SU-DHL-6 (cell line): ENCODE measurements around the gene THAP11.
A peak's percentile ranks its signal among the peaks of the same experiment; 100 is the strongest.

ENCODE experiments used
- H2AFZ ChIP-seq: fragments of 200-600 bp; sonication (generic); 2 replicates; pipeline ENCODE4 v1.6.1; 2014; ENCODE audit warnings: low read depth, mild to moderate bottlenecking, moderate library complexity, mixed read lengths, antibody characterized with exemption, low read length; ENCODE audit not compliant: severe bottlenecking
- H3F3A ChIP-seq: fragments of 200-600 bp; shearing (Covaris generic); 2 replicates; pipeline ENCODE4 v1.6.0; 2016; ENCODE audit warnings: antibody characterized with exemption, mild to moderate bottlenecking; ENCODE audit not compliant: insufficient read depth
- H3K27ac ChIP-seq: fragments of 200-600 bp; sonication (generic); 2 replicates; pipeline ENCODE4 v1.5.1; 2016; ENCODE audit warnings: low read depth, mild to moderate bottlenecking, low read length, moderate library complexity, mixed read lengths
- H3K27me3 ChIP-seq: fragments of 200-600 bp; sonication (generic), shearing (Covaris generic); 2 replicates; pipeline ENCODE4 v1.6.0; 2014; ENCODE audit warnings: mild to moderate bottlenecking, low read length
- H3K36me3 ChIP-seq: fragments of 200-600 bp; sonication (generic); 2 replicates; pipeline ENCODE4 v1.6.1; 2014; ENCODE audit warnings: mild to moderate bottlenecking, low read length, mixed read lengths
- H3K4me2 ChIP-seq: fragments of 300-600, 200-600 bp; shearing (Covaris generic), sonication (generic); 2 replicates; pipeline ENCODE4 v1.6.0; 2014; ENCODE audit warnings: low read length, low read depth, mild to moderate bottlenecking; ENCODE audit not compliant: poor library complexity, severe bottlenecking
- H3K4me3 ChIP-seq: fragments of 200-600 bp; sonication (generic); 2 replicates; pipeline ENCODE4 v1.5.1; 2014; ENCODE audit warnings: antibody characterized with exemption, low read length, mild to moderate bottlenecking, mixed read lengths; ENCODE audit not compliant: insufficient read depth, poor library complexity, severe bottlenecking
- H3K79me2 ChIP-seq: fragments of 200-600 bp; sonication (generic); 2 replicates; pipeline ENCODE4 v1.6.1; 2014; ENCODE audit warnings: mild to moderate bottlenecking, low read length, moderate library complexity; ENCODE audit not compliant: insufficient read depth
- H3K9ac ChIP-seq: fragments of 200-600 bp; sonication (generic); 2 replicates; pipeline ENCODE4 v1.7.0; 2014; ENCODE audit warnings: mild to moderate bottlenecking, low read length
- H3K9me2 ChIP-seq: fragments of 200-600 bp; sonication (generic); replicated peaks from 2 replicates; pipeline ENCODE4 v1.6.1; 2014; ENCODE audit warnings: low read length; ENCODE audit not compliant: insufficient read depth
- H3K9me3 ChIP-seq: fragments of 200-600 bp; sonication (generic); 2 replicates; pipeline ENCODE4 v1.6.1; 2014; ENCODE audit warnings: low read length, mixed read lengths; ENCODE audit not compliant: insufficient read depth
- H4K20me1 ChIP-seq: fragments of 200-600 bp; sonication (generic); 2 replicates; pipeline ENCODE4 v1.6.1; 2014; ENCODE audit warnings: low read depth, mild to moderate bottlenecking, antibody characterized with exemption, low read length, moderate library complexity, mixed read lengths
- EZH2phosphoT487 ChIP-seq: fragments of 200-600 bp; sonication (generic), shearing (Covaris generic); conservative IDR thresholded peaks from 2 replicates; pipeline ENCODE4 v1.6.1; 2018; ENCODE audit warnings: mild to moderate bottlenecking, antibody characterized with exemption, low read length, moderate library complexity, mixed read lengths
- TF ChIP-seq, protein P1 (sequence below): fragments of 200-600 bp; sonication (generic); IDR thresholded peaks from one replicate; pipeline ENCODE4 v1.5.1; 2017; ENCODE audit warnings: antibody characterized with exemption, mild to moderate bottlenecking, low read length, moderate library complexity; ENCODE audit not compliant: insufficient read depth, poor library complexity, severe bottlenecking

THAP11 gene

DNA sequence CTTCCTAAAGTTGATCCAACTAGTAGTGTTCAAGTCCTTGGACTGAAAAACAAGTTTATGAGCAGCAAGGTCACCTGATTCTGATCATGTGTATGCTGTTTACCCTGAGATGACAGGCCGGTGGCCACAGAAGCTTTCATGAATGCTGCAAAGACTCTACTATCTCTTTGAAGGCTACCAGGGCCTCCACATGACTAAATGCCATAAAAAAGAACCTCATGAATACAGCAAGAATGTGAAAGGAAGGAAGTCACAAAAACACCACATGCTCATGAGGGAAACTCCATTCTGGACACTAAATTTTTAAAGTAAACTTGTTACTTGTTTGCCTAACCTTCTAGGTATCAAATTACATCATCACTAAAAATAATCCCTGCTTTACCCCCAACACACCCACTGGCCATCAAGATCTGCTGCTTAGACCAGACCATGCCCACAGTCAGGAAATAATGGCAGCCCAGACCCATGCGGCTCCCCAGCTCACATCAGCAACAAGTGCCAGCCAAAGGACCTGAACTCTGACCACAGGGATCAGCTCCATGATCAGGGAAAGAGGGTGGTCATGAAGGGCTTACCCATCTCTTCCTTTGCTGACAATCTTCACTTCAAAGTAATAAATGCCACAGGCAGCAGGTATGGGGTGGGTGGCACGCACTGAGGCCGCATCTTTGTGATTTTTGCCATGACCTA lies 37.1 kb upstream of the THAP11 start:
- Histone ChIP-seq H3K9me3 (no peaks in the 10 kb centered on the region), H3K9me2 (no peaks in the 10 kb centered on the region), H2AFZ (no peak overlapping the region), H3K27me3 (no peaks in the 10 kb centered on the region), H3K4me2 (peak overlapping the region; percentile 71), H3K9ac (peak overlapping the region; percentile 81), H3K27ac (no peak overlapping the region), H3K79me2 (peaks cover 17% of the 10 kb centered on the region; the same call in 1 of the 2 replicates), H3F3A (no peaks in the 10 kb centered on the region), H3K36me3 (no peaks in the 10 kb centered on the region), H3K4me3 (peak overlapping the region; percentile 82), H4K20me1 (no peaks in the 10 kb centered on the region)
- TF ChIP-seq EZH2phosphoT487: no peak
- TF ChIP-seq, protein P1, sequence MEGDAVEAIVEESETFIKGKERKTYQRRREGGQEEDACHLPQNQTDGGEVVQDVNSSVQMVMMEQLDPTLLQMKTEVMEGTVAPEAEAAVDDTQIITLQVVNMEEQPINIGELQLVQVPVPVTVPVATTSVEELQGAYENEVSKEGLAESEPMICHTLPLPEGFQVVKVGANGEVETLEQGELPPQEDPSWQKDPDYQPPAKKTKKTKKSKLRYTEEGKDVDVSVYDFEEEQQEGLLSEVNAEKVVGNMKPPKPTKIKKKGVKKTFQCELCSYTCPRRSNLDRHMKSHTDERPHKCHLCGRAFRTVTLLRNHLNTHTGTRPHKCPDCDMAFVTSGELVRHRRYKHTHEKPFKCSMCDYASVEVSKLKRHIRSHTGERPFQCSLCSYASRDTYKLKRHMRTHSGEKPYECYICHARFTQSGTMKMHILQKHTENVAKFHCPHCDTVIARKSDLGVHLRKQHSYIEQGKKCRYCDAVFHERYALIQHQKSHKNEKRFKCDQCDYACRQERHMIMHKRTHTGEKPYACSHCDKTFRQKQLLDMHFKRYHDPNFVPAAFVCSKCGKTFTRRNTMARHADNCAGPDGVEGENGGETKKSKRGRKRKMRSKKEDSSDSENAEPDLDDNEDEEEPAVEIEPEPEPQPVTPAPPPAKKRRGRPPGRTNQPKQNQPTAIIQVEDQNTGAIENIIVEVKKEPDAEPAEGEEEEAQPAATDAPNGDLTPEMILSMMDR: no peak

DNA sequence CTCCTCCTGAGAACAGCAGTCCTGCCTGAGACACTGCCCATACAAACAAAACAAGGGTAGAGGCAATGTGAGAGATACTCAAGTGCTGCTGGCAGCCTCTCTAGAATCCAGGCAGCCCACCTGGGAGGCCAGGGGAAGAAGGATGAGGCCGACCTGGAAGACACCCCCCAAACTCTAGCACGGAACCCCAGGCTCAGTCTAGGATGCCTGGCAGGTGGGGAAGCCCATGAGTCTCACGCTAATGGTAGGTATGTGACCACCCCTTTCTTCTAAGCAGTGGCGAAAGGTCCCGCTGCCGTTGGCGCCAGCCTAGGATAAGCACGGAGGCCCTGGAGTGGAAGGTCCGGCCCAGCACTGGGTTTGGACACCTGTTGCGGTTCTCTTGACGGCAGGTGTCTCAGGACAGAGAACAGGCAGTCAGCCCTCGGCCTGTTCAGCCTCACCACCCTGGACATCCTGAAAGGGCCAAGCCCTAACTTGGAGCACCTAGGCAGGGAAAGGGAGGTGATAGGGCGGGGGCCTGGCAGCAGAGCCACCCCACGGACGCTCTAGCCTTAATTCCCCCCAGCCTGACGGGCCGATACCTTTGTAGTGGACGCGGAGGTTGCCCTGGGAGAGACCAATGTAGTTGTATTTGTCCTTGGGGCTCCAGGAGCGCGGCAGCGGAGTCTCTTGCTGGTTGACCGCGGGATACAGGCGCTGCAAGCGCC lies 36.2 kb upstream of the THAP11 start:
- no peaks in the 10 kb centered on the region for H3K36me3 ChIP-seq
- peak overlapping the region; percentile 71 for H3K4me2 ChIP-seq
- H3K79me2 ChIP-seq: peaks cover 14% of the 10 kb centered on the region; the same call in 1 of the 2 replicates
- peak overlapping the region; percentile 81 for H3K9ac ChIP-seq
- no peak overlapping the region for H3K27ac ChIP-seq
- H3K4me3 ChIP-seq: peak overlapping the region; percentile 82
- TF ChIP-seq EZH2phosphoT487: no peak
- TF ChIP-seq, protein P1: no peak
- no peaks in the 10 kb centered on the region for H3K9me2 ChIP-seq
- no peaks in the 10 kb centered on the region for H4K20me1 ChIP-seq
- H3F3A ChIP-seq: no peaks in the 10 kb centered on the region
- peak overlapping the region; percentile 92 for H2AFZ ChIP-seq
- no peaks in the 10 kb centered on the region for H3K27me3 ChIP-seq
- no peaks in the 10 kb centered on the region for H3K9me3 ChIP-seq

DNA sequence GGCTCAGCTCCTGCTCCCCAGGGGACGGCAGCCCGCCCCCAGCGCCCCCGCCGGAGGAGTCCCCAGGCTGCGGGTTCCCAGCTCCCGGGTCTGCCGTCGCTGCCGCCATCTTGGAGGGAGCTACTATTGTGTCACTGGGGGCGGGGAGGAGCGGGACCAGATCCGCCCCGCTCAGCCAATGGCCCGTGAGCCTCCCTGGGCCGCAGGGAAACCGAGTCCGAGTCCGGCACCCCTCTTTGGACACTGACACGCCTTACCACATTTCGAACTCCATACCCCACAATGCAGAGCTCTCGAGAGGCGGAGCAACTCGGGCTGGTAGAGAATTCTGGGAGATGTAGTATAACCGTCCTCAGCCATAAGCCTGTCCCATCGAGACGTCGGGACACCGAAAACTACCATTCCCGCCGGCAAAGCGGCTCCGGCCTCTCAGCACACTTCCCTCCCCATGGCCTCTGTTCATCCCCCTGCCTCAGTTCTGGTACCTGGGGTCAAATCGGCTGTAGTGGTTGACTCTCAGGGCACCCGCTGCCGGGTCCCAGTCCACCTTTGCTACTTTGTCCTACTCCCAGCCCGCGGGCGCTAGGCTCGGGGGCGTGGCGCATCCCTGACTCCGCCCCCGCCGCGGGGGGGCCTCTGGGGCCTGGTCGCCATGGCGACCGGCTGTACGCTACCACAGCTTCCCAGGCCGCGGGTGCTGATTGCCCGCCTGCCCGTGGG lies 35.5 kb upstream of the THAP11 start, which contains the start of the genes RANBP10 and TSNAXIP1:
TSS of gene RANBP10 (minus strand) at position 133 of the 720 bp plus-strand sequence. CDS start at position 109, 24 bp downstream.
TSS of gene TSNAXIP1 (plus strand) at position 462 of the 720 bp plus-strand sequence. CDS start 261 bp downstream, outside the sequence.
- no peak for TF ChIP-seq EZH2phosphoT487
- TF ChIP-seq, protein P1: no peak
- Histone ChIP-seq H3K79me2 (peaks cover 9% of the 10 kb centered on the region; the same call in 1 of the 2 replicates), H3F3A (no peaks in the 10 kb centered on the region), H3K36me3 (no peaks in the 10 kb centered on the region), H2AFZ (peak within 1 kb of the TSS; percentile 92), H3K4me3 (peak within 1 kb of the TSS; percentile 83), H3K27me3 (no peaks in the 10 kb centered on the region), H3K9ac (peak within 1 kb of the TSS; percentile 81), H4K20me1 (no peaks in the 10 kb centered on the region), H3K9me2 (no peaks in the 10 kb centered on the region), H3K4me2 (peak within 1 kb of the TSS; percentile 71), H3K27ac (peak within 1 kb of the TSS; percentile 23; the same call in 1 of the 2 replicates), H3K9me3 (no peaks in the 10 kb centered on the region)
